HCT116 (cell line): ENCODE results near the gene SLC16A5. TPM values are rescaled to one million over a fixed set of nuclear protein-coding genes. Genes with fewer than 3 reads are reported as not detected.

Experiments
- ATAC-seq: fragments of 200-7000 bp; cut with Tn5 transposase; 2 replicates; pipeline ENCODE4 v1.9.1; 2020; ENCODE audit warnings: mild to moderate bottlenecking, moderate library complexity
- BruUV-seq: library from RNA; stranded (reverse); fragments of 400-500 nt; replicated peaks from 2 replicates; lab custom pipeline; 2021; lab: Mats Ljungman, UMichigan
- CTCF ChIA-PET: fragments of 300-600 bp; sonication (Branson Sonifier 250); formaldehyde crosslinking; loops from one replicate; lab custom pipeline; 2021; ENCODE audit warnings: antibody characterized with exemption; lab: Charles Lee
- POLR2A ChIA-PET: fragments of 300-600, 350-600 bp; sonication (Branson Sonifier 250); formaldehyde crosslinking; loops from one replicate; lab custom pipeline; 2021; ENCODE audit warnings: antibody characterized with exemption; lab: Charles Lee
- RAD21 ChIA-PET, 2 experiments: fragments of 300-600 bp; sonication (Branson Sonifier 250); formaldehyde crosslinking; loops; one replicate each; lab custom pipeline; 2023; ENCODE audit warnings: low total read pairs in 2 of 2; ENCODE audit not compliant: uncharacterized antibody in 2 of 2, unreplicated experiment in 2 of 2, low non-redundant PET in 1 of 2; lab: Charles Lee
- DNase-seq: peaks from one replicate; pipeline ENCODE4 v3.0.0-alpha.2; 2010; ENCODE audit warnings: low read depth, low spot score
- H2AFZ ChIP-seq: fragments of 200-600 bp; shearing (Covaris generic), sonication (generic); 2 replicates; pipeline ENCODE4 v1.6.1; 2017; ENCODE audit warnings: low read depth, mixed run types, mixed read lengths, antibody characterized with exemption, low read length; ENCODE audit not compliant: poor library complexity, severe bottlenecking
- H3K27ac ChIP-seq: 2 replicates; pipeline ENCODE4 v1.5.1; 2012; ENCODE audit warnings: low read depth, low read length
- H3K27me3 ChIP-seq: fragments of 200-600 bp; sonication (generic); 2 replicates; pipeline ENCODE4 v1.6.1; 2016; ENCODE audit warnings: mixed run types, low read length, mixed read lengths; ENCODE audit not compliant: insufficient read depth
- H3K36me3 ChIP-seq, 2 experiments: fragments of 200-500 bp in 1 of 2; fragments of 200-600 bp in 1 of 2; sonication (Bioruptor generic) in 1 of 2; sonication (generic) in 1 of 2; 2 replicates each; pipeline versions ENCODE4 v1.5.1 to v1.6.1; 2014 to 2016; ENCODE audit warnings: low read length in 2 of 2, inconsistent platforms in 1 of 2, mixed read lengths in 1 of 2, mixed run types in 1 of 2; ENCODE audit not compliant: insufficient read depth in 2 of 2, control insufficient read depth in 1 of 2
- H3K4me1 ChIP-seq, 2 experiments: fragments of 200-600 bp in 1 of 2; sonication (generic) in 1 of 2; 2 replicates each; pipeline versions ENCODE4 v1.5.1 to v1.6.1; 2012 to 2017; ENCODE audit warnings: low read length in 2 of 2, inconsistent platforms in 1 of 2, mild to moderate bottlenecking in 1 of 2, mixed read lengths in 1 of 2, mixed run types in 1 of 2, moderate library complexity in 1 of 2; ENCODE audit not compliant: insufficient read depth in 2 of 2, control insufficient read depth in 1 of 2
- H3K4me2 ChIP-seq: fragments of 200-600 bp; sonication (generic); 2 replicates; pipeline ENCODE4 v1.6.1; 2017; ENCODE audit warnings: mixed run types, low read length, mixed read lengths
- H3K4me3 ChIP-seq, 2 experiments: fragments of 200-600 bp in 1 of 2; sonication (generic) in 1 of 2; replicated peaks in 1 of 2; 2 replicates each; pipeline ENCODE4 v1.5.1; 2011 to 2016; ENCODE audit warnings: low read length in 2 of 2, control low read depth in 1 of 2, low read depth in 1 of 2, mild to moderate bottlenecking in 1 of 2, mixed read lengths in 1 of 2, mixed run types in 1 of 2
- H3K79me2 ChIP-seq: fragments of 200-600 bp; sonication (generic); 2 replicates; pipeline ENCODE4 v1.6.1; 2017; ENCODE audit warnings: mild to moderate bottlenecking, mixed run types, low read length, moderate library complexity, mixed read lengths; ENCODE audit not compliant: insufficient read depth
- H3K9ac ChIP-seq: fragments of 200-600 bp; sonication (generic); 2 replicates; pipeline ENCODE4 v1.6.1; 2016; ENCODE audit warnings: low read length, mixed read lengths
- H3K9me2 ChIP-seq: fragments of 200-600 bp; sonication (generic), shearing (Covaris generic); 2 replicates; pipeline ENCODE4 v1.6.1; 2017; ENCODE audit warnings: mixed run types, mild to moderate bottlenecking, moderate library complexity; ENCODE audit not compliant: insufficient read depth
- H3K9me3 ChIP-seq, 2 experiments: fragments of 200-500 bp in 1 of 2; fragments of 200-600 bp in 1 of 2; sonication (Bioruptor generic) in 1 of 2; sonication (generic) in 1 of 2; 2 replicates each; pipeline ENCODE4 v1.6.1; 2014 to 2017; ENCODE audit warnings: low read length in 2 of 2, mixed read lengths in 2 of 2, inconsistent platforms in 1 of 2, low read depth in 1 of 2, mild to moderate bottlenecking in 1 of 2, mixed run types in 1 of 2, moderate library complexity in 1 of 2; ENCODE audit not compliant: control insufficient read depth in 1 of 2, insufficient read depth in 1 of 2
- H4K20me1 ChIP-seq: fragments of 200-600 bp; sonication (generic), shearing (Covaris generic); 2 replicates; pipeline ENCODE4 v1.6.1; 2017; ENCODE audit warnings: mixed run types, mild to moderate bottlenecking, moderate library complexity; ENCODE audit not compliant: insufficient read depth
- CBX3 ChIP-seq: IDR thresholded peaks from 2 replicates; pipeline ENCODE4 v1.6.1; 2012; ENCODE audit warnings: low read depth
- CEBPB ChIP-seq: IDR thresholded peaks from 2 replicates; pipeline ENCODE4 v1.6.1; 2012; ENCODE audit warnings: low read depth
- EGR1 ChIP-seq: IDR thresholded peaks from 2 replicates; pipeline ENCODE4 v1.6.1; 2012; ENCODE audit warnings: low read depth
- EZH2 ChIP-seq: fragments of 200-600 bp; sonication (generic); IDR thresholded peaks from 2 replicates; pipeline ENCODE4 v1.6.1; 2017; ENCODE audit warnings: antibody characterized with exemption, mixed run types
- JUND ChIP-seq: IDR thresholded peaks from 2 replicates; pipeline ENCODE4 v1.6.1; 2012
- POLR2A ChIP-seq: IDR thresholded peaks from 2 replicates; pipeline ENCODE4 v1.7.0; 2011; ENCODE audit warnings: borderline replicate concordance; ENCODE audit not compliant: insufficient read depth, insufficient read length; ENCODE audit errors: extremely low read depth
- POLR2AphosphoS5 ChIP-seq: IDR thresholded peaks from 2 replicates; pipeline ENCODE4 v1.6.1; 2011; ENCODE audit warnings: mild to moderate bottlenecking, low read depth, low read length, moderate library complexity
- RAD21 ChIP-seq: IDR thresholded peaks from 2 replicates; pipeline ENCODE4 v1.6.1; 2012; ENCODE audit warnings: low read depth, mild to moderate bottlenecking
- SP1 ChIP-seq: IDR thresholded peaks from 2 replicates; pipeline ENCODE4 v1.6.1; 2012; ENCODE audit warnings: low read depth
- TCF7L2 ChIP-seq: IDR thresholded peaks from 2 replicates; pipeline ENCODE4 v1.7.0; 2011; ENCODE audit warnings: borderline replicate concordance, inconsistent platforms; ENCODE audit not compliant: insufficient read depth, insufficient read length; ENCODE audit errors: extremely low read depth
- ZFX ChIP-seq: fragments of 450-650 bp; IDR thresholded peaks from 2 replicates; pipeline ENCODE4 v1.6.1; 2017
- ZNF274 ChIP-seq: fragments of 200-500 bp; sonication (Bioruptor generic); IDR thresholded peaks from 2 replicates; pipeline ENCODE4 v1.6.1; 2014; ENCODE audit warnings: mild to moderate bottlenecking, low read depth, low read length, inconsistent platforms
- intact Hi-C: fragments of 100-400 bp; cut with micrococcal nuclease; formaldehyde crosslinking; loops from 2 replicates; pipeline ENCODE4 v1.10.0; 2022
- total RNA-seq: library from RNA; stranded (reverse); gene quantifications from one replicate; pipeline ENCODE4 v1.2.1, GENCODE V29; 2021; ENCODE audit not compliant: unreplicated experiment
- TF ChIP-seq, protein P1 (sequence below): IDR thresholded peaks from 2 replicates; pipeline ENCODE4 v1.6.1; 2011; ENCODE audit warnings: mild to moderate bottlenecking, low read length, moderate library complexity; ENCODE audit not compliant: insufficient replicate concordance; ENCODE audit errors: extremely low read depth
- TF ChIP-seq, protein P2 (sequence below), 3 experiments: fragments of 200-600 bp in 1 of 3; sonication (generic) in 1 of 3; IDR thresholded peaks in 2 of 3; conservative IDR thresholded peaks in 1 of 3; 2 replicates each; pipeline ENCODE4 v1.5.1; 2012 to 2017; ENCODE audit warnings: low read depth in 2 of 3, low read length in 2 of 3, antibody characterized with exemption in 1 of 3, borderline replicate concordance in 1 of 3, control low read depth in 1 of 3, mild to moderate bottlenecking in 1 of 3, mixed read lengths in 1 of 3, mixed run types in 1 of 3, moderate library complexity in 1 of 3; ENCODE audit not compliant: insufficient read depth in 1 of 3
- TF ChIP-seq, protein P3 (sequence below): IDR thresholded peaks from 2 replicates; pipeline ENCODE4 v1.6.1; 2012; ENCODE audit warnings: low read depth
- TF ChIP-seq, protein P4 (sequence below): IDR thresholded peaks from 2 replicates; pipeline ENCODE4 v1.6.1; 2012
- TF ChIP-seq, protein P5 (sequence below): IDR thresholded peaks from 2 replicates; pipeline ENCODE4 v1.6.1; 2012

Gene SLC16A5
- total RNA-seq, 1 experiment from 2014 or later = 79.3 TPM

DNA sequence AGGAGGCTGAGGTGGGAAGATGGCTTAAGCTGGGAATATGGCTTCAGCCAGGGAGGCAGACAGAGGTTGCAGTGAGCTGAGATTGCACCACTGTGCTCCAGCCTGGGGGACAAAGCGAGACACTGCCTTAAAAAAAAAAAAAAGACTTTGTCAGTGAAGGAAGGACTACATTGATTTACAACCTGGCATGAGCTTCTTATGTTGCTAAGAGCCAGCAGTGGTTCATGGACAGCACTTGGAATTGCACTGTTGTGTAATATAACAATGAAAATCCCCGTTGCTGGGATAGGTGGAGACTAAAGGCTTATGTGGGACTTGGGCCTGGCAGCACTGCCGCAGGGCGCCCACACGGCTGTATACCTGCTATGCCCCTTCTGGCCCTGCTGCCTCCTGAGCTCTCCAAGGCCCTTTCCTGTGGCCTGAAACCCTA lies 14.1 kb upstream of the SLC16A5 start:
- Histone ChIP-seq H3K27me3 (no peaks in the 10 kb centered on the region), H4K20me1 (no peaks in the 10 kb centered on the region), H3K79me2 (no peaks in the 10 kb centered on the region), H3K4me3 (no peak overlapping the region), H3K27ac (no peak overlapping the region), H3K9me3 (no peaks in the 10 kb centered on the region), H2AFZ (no peak overlapping the region), H3K4me2 (no peak overlapping the region), H3K9ac (0 out of 2 replicates have a peak overlapping the region, but pooled peaks have one; percentile 4), H3K9me2 (no peaks in the 10 kb centered on the region), H3K4me1 (peaks cover 46 to 47% of the 10 kb centered on the region in 2 experiments), H3K36me3 (no peaks in the 10 kb centered on the region)
- no peak for ATAC-seq
- DNase-seq = no peak
- ChIA-PET POLR2A (interaction anchor here (0.8 to 1.6 kb wide), 2 partner anchors 13 to 14 kb away, joined by 3 to 6 read pairs; partner anchors contain the start of gene SLC16A5), CTCF (interaction anchor here (1.5 kb wide), 1 partner anchor 32 kb away, joined by 4 read pairs; no protein-coding TSS in a partner anchor), RAD21 (no interaction called here)
- no TSS peak for BruUV-seq
- intact Hi-C loops = loop anchor here (5.0 kb wide), 2 partner anchors 34 to 129 kb away; partner anchors contain the start of gene ARMC7
- TF ChIP-seq, protein P1, sequence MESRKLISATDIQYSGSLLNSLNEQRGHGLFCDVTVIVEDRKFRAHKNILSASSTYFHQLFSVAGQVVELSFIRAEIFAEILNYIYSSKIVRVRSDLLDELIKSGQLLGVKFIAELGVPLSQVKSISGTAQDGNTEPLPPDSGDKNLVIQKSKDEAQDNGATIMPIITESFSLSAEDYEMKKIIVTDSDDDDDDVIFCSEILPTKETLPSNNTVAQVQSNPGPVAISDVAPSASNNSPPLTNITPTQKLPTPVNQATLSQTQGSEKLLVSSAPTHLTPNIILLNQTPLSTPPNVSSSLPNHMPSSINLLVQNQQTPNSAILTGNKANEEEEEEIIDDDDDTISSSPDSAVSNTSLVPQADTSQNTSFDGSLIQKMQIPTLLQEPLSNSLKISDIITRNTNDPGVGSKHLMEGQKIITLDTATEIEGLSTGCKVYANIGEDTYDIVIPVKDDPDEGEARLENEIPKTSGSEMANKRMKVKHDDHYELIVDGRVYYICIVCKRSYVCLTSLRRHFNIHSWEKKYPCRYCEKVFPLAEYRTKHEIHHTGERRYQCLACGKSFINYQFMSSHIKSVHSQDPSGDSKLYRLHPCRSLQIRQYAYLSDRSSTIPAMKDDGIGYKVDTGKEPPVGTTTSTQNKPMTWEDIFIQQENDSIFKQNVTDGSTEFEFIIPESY = no peak
- TF ChIP-seq, protein P2, sequence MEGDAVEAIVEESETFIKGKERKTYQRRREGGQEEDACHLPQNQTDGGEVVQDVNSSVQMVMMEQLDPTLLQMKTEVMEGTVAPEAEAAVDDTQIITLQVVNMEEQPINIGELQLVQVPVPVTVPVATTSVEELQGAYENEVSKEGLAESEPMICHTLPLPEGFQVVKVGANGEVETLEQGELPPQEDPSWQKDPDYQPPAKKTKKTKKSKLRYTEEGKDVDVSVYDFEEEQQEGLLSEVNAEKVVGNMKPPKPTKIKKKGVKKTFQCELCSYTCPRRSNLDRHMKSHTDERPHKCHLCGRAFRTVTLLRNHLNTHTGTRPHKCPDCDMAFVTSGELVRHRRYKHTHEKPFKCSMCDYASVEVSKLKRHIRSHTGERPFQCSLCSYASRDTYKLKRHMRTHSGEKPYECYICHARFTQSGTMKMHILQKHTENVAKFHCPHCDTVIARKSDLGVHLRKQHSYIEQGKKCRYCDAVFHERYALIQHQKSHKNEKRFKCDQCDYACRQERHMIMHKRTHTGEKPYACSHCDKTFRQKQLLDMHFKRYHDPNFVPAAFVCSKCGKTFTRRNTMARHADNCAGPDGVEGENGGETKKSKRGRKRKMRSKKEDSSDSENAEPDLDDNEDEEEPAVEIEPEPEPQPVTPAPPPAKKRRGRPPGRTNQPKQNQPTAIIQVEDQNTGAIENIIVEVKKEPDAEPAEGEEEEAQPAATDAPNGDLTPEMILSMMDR (IDR thresholded peaks at IDR 0.05 in 2 of 3, conservative IDR thresholded peaks at IDR 0.05 in 1 of 3; ENCODE audit: borderline replicate concordance in 1 of 3, insufficient read depth in 1 of 3, low read depth in 2 of 3, low read length in 2 of 3) = no peak
- TF ChIP-seq EZH2 = no peak
- no peak for TF ChIP-seq CBX3
- TF ChIP-seq POLR2AphosphoS5 = no peak
- TF ChIP-seq CEBPB = no peak
- TF ChIP-seq SP1 = no peak
- no peak for TF ChIP-seq ZNF274
- no peak for TF ChIP-seq TCF7L2
- TF ChIP-seq, protein P3, sequence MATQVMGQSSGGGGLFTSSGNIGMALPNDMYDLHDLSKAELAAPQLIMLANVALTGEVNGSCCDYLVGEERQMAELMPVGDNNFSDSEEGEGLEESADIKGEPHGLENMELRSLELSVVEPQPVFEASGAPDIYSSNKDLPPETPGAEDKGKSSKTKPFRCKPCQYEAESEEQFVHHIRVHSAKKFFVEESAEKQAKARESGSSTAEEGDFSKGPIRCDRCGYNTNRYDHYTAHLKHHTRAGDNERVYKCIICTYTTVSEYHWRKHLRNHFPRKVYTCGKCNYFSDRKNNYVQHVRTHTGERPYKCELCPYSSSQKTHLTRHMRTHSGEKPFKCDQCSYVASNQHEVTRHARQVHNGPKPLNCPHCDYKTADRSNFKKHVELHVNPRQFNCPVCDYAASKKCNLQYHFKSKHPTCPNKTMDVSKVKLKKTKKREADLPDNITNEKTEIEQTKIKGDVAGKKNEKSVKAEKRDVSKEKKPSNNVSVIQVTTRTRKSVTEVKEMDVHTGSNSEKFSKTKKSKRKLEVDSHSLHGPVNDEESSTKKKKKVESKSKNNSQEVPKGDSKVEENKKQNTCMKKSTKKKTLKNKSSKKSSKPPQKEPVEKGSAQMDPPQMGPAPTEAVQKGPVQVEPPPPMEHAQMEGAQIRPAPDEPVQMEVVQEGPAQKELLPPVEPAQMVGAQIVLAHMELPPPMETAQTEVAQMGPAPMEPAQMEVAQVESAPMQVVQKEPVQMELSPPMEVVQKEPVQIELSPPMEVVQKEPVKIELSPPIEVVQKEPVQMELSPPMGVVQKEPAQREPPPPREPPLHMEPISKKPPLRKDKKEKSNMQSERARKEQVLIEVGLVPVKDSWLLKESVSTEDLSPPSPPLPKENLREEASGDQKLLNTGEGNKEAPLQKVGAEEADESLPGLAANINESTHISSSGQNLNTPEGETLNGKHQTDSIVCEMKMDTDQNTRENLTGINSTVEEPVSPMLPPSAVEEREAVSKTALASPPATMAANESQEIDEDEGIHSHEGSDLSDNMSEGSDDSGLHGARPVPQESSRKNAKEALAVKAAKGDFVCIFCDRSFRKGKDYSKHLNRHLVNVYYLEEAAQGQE = no peak
- TF ChIP-seq EGR1 = no peak
- TF ChIP-seq, protein P4, sequence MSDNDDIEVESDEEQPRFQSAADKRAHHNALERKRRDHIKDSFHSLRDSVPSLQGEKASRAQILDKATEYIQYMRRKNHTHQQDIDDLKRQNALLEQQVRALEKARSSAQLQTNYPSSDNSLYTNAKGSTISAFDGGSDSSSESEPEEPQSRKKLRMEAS = no peak
- TF ChIP-seq RAD21 = no peak
- no peak for TF ChIP-seq ZFX
- TF ChIP-seq, protein P5, sequence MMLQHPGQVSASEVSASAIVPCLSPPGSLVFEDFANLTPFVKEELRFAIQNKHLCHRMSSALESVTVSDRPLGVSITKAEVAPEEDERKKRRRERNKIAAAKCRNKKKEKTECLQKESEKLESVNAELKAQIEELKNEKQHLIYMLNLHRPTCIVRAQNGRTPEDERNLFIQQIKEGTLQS = no peak
- no peak for TF ChIP-seq POLR2A
- no peak for TF ChIP-seq JUND
